ENCODE results near the gene PIGK. TPM values are rescaled to one million over a fixed set of nuclear protein-coding genes. Genes with fewer than 3 reads are reported as not detected.

Gene PIGK
- total RNA-seq, 1 experiment from 2014 or later = 23.3 TPM

DNA sequence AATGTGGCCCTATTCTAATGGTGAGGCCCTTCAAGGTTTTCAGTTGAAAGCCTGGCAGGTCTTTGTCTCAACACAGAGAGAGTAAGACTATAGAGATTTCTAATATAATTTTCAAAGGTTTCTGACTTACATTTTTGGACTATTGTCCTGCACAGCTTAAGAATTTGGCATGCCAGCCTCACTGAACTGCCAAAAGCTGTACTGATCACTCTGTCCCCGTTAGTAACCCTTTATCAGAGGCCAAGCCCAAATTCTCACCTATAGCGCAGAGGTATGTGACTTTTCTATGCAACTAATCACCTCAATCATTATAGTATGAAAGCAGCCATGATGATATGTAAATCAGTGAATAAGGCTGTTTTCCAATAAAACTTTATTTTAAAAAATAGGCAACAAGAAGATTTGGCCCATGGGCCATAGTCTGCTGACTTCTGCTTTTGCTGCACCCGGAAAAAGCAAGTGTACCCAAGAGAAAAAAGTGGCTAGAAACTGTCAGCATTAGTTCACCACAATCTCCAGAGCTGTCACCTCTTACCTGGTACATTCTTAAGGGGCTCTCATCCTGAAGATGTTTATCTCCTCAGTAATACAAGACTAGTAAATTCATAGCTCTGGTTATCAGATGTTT is 85.4 kb downstream of the PIGK start:
- DNase-seq (ENCODE audit: low read depth, low spot score) (no peak), ATAC-seq (no peak)
- no peak overlapping the region for H3K9ac ChIP-seq (ENCODE audit: low read length)
- H3K9me3 ChIP-seq (ENCODE audit: control insufficient read depth in 1 of 2, insufficient read depth in 1 of 2, low read depth in 1 of 2, low read length in 2 of 2) = no peaks in the 10 kb centered on the region
- H3K79me2 ChIP-seq (ENCODE audit: insufficient read depth, low read length) = no peaks in the 10 kb centered on the region
- ChIA-PET CTCF (no interaction called here), POLR2A (no interaction called here), RAD21 (ENCODE audit: low non-redundant PET in 1 of 2, low total read pairs in 2 of 2, uncharacterized antibody in 2 of 2, unreplicated experiment in 2 of 2) (no interaction called here)
- H3K4me2 ChIP-seq (ENCODE audit: low read length) = no peak overlapping the region
- H4K20me1 ChIP-seq (ENCODE audit: insufficient read depth) = no peaks in the 10 kb centered on the region
- H3K36me3 ChIP-seq (ENCODE audit: control insufficient read depth in 1 of 2, insufficient read depth in 2 of 2, low read length in 2 of 2) = no peaks in the 10 kb centered on the region
- TF ChIP-seq SIN3A (IDR thresholded peaks at IDR 0.05; ENCODE audit: low read depth) (no peak), FOSL1 (IDR thresholded peaks at IDR 0.05; ENCODE audit: low read depth) (no peak), CBX3 (IDR thresholded peaks at IDR 0.05; ENCODE audit: low read depth) (no peak), RAD21 (IDR thresholded peaks at IDR 0.05; ENCODE audit: low read depth) (no peak), JUND (IDR thresholded peaks at IDR 0.05) (no peak)
- TF ChIP-seq, protein P1, sequence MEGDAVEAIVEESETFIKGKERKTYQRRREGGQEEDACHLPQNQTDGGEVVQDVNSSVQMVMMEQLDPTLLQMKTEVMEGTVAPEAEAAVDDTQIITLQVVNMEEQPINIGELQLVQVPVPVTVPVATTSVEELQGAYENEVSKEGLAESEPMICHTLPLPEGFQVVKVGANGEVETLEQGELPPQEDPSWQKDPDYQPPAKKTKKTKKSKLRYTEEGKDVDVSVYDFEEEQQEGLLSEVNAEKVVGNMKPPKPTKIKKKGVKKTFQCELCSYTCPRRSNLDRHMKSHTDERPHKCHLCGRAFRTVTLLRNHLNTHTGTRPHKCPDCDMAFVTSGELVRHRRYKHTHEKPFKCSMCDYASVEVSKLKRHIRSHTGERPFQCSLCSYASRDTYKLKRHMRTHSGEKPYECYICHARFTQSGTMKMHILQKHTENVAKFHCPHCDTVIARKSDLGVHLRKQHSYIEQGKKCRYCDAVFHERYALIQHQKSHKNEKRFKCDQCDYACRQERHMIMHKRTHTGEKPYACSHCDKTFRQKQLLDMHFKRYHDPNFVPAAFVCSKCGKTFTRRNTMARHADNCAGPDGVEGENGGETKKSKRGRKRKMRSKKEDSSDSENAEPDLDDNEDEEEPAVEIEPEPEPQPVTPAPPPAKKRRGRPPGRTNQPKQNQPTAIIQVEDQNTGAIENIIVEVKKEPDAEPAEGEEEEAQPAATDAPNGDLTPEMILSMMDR (IDR thresholded peaks at IDR 0.05 in 2 of 3, conservative IDR thresholded peaks at IDR 0.05 in 1 of 3; ENCODE audit: borderline replicate concordance in 1 of 3, insufficient read depth in 1 of 3, low read depth in 2 of 3, low read length in 2 of 3) = no peak
- TF ChIP-seq, protein P2, sequence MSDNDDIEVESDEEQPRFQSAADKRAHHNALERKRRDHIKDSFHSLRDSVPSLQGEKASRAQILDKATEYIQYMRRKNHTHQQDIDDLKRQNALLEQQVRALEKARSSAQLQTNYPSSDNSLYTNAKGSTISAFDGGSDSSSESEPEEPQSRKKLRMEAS (IDR thresholded peaks at IDR 0.05) = no peak
- TF ChIP-seq, protein P3, sequence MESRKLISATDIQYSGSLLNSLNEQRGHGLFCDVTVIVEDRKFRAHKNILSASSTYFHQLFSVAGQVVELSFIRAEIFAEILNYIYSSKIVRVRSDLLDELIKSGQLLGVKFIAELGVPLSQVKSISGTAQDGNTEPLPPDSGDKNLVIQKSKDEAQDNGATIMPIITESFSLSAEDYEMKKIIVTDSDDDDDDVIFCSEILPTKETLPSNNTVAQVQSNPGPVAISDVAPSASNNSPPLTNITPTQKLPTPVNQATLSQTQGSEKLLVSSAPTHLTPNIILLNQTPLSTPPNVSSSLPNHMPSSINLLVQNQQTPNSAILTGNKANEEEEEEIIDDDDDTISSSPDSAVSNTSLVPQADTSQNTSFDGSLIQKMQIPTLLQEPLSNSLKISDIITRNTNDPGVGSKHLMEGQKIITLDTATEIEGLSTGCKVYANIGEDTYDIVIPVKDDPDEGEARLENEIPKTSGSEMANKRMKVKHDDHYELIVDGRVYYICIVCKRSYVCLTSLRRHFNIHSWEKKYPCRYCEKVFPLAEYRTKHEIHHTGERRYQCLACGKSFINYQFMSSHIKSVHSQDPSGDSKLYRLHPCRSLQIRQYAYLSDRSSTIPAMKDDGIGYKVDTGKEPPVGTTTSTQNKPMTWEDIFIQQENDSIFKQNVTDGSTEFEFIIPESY (IDR thresholded peaks at IDR 0.05; ENCODE audit: extremely low read depth, insufficient replicate concordance, low read length) = no peak
- no peak overlapping the region for H2AFZ ChIP-seq (ENCODE audit: low read depth, low read length, poor library complexity, severe bottlenecking)
- H3K27ac ChIP-seq (ENCODE audit: low read depth, low read length) = no peak overlapping the region
- H3K4me1 ChIP-seq (ENCODE audit: control insufficient read depth in 1 of 2, insufficient read depth in 2 of 2, low read length in 2 of 2) = 0 out of 4 replicates have a peak, but pooled peaks cover 0 to 3% of the 10 kb centered on the region in 2 experiments
- no peaks in the 10 kb centered on the region for H3K27me3 ChIP-seq (ENCODE audit: insufficient read depth, low read length)
- BruUV-seq (replicated peaks) = no TSS peak
- no peaks in the 10 kb centered on the region for H3K9me2 ChIP-seq (ENCODE audit: insufficient read depth)
- no peak overlapping the region for H3K4me3 ChIP-seq (replicated peaks in 1 of 2; ENCODE audit: low read depth in 1 of 2, low read length in 2 of 2)
- intact Hi-C loops (cut with micrococcal nuclease) = no loop called here

All from HCT116 (cell line).